ENCODE results near the gene C2orf15. TPM values are rescaled to one million over a fixed set of nuclear protein-coding genes. Genes with fewer than 3 reads are reported as not detected.
A peak's percentile ranks its signal among the peaks of the same experiment; 100 is the strongest.

The C2orf15 gene
- total RNA-seq, 6 experiments from 2014 or later, result 0.24 to 1.4 (median 0.44) TPM

GRCh38 chr2:99171377-99172140, 30.1 kb downstream of the C2orf15 start:
- no peak overlapping the region for H3K4me3 ChIP-seq
- no peaks in the 10 kb centered on the region for H3K4me1 ChIP-seq
- H3K36me3 ChIP-seq, result peaks cover 0 to 33% (median 11%) of the 10 kb centered on the region in 4 donors
- H3K9me3 ChIP-seq, result no peaks in the 10 kb centered on the region
- H3K27me3 ChIP-seq, result no peaks in the 10 kb centered on the region
- intact Hi-C loops (cut with DNase I), result no loop called here
- TF ChIP-seq POLR2A (IDR thresholded peaks at IDR 0.05) (no peak), CTCF (IDR thresholded peaks at IDR 0.05) (no peak)
- H3K27ac ChIP-seq, result no peak overlapping the region
- no peak for ATAC-seq
- no peak for DNase-seq
- 94% methylated on average over 7 of the region's 8 CpGs for WGBS (ENCODE audit: insufficient coverage, low coverage, low lambda C conversion rate, missing lambda C conversion rate)

GRCh38 chr2:99180755-99181623, 39.5 kb downstream of the C2orf15 start, which contains the start of the genes MITD1 and MRPL30:
Gene MITD1, minus strand, starts transcription at chr2:99181058. Its CDS starts 77 bp downstream, at chr2:99180981.
Gene MRPL30, plus strand, starts transcription at chr2:99181184. Its CDS starts 5,020 bp downstream, at chr2:99186204.
- H3K36me3 ChIP-seq, result no peaks in the 10 kb centered on the region
- TF ChIP-seq CTCF (IDR thresholded peaks at IDR 0.05) (no peak), POLR2A (IDR thresholded peaks at IDR 0.05) (peak; percentile 76)
- H3K9me3 ChIP-seq, result no peaks in the 10 kb centered on the region
- H3K4me3 ChIP-seq, result peak within 1 kb of the TSS; percentile 63 to 80 (median 73)
- DNase-seq, result peak; percentile 91 to 95 (median 94)
- peaks cover 0 to 33% (median 8%) of the 10 kb centered on the region in 4 donors for H3K4me1 ChIP-seq
- H3K27me3 ChIP-seq, result no peaks in the 10 kb centered on the region
- peak within 1 kb of the TSS; percentile 48 to 74 (median 71) for H3K27ac ChIP-seq
- under 1% methylated on average over 32 of the region's 39 CpGs for WGBS (ENCODE audit: insufficient coverage, low coverage, low lambda C conversion rate, missing lambda C conversion rate)
- peak; percentile 97 to 99 (median 98) for ATAC-seq
- intact Hi-C loops (cut with DNase I), result no loop called here

GRCh38 chr2:99181624-99182000, 40.1 kb downstream of the C2orf15 start:
- Histone ChIP-seq H3K27me3 (no peaks in the 10 kb centered on the region), H3K4me3 (peak overlapping the region; percentile 63 to 80 (median 73)), H3K27ac (peak overlapping the region; percentile 48 to 74 (median 71)), H3K9me3 (no peaks in the 10 kb centered on the region), H3K4me1 (peaks cover 0 to 33% (median 8%) of the 10 kb centered on the region in 4 donors), H3K36me3 (no peaks in the 10 kb centered on the region)
- intact Hi-C loops (cut with DNase I), result no loop called here
- WGBS (ENCODE audit: insufficient coverage, low coverage, low lambda C conversion rate, missing lambda C conversion rate), result 1% methylated on average over 4 of the region's 4 CpGs
- TF ChIP-seq POLR2A (IDR thresholded peaks at IDR 0.05), result no peak
- no peak for DNase-seq
- ATAC-seq, result no peak

GRCh38 chr2:99183025-99183424, 41.5 kb downstream of the C2orf15 start:
- no peak for DNase-seq
- Histone ChIP-seq H3K27ac (no peak overlapping the region), H3K36me3 (no peaks in the 10 kb centered on the region), H3K4me1 (peaks cover 0 to 33% (median 8%) of the 10 kb centered on the region in 4 donors), H3K27me3 (no peaks in the 10 kb centered on the region), H3K9me3 (no peaks in the 10 kb centered on the region), H3K4me3 (no peak overlapping the region)
- intact Hi-C loops (cut with DNase I), result no loop called here
- WGBS (ENCODE audit: insufficient coverage, low coverage, low lambda C conversion rate, missing lambda C conversion rate), result no CpG with 5 or more reads among the region's 3 CpGs
- TF ChIP-seq POLR2A (IDR thresholded peaks at IDR 0.05), result no peak
- no peak for TF ChIP-seq CTCF (IDR thresholded peaks at IDR 0.05)
- no peak for ATAC-seq
